Colon (tissue), 2 donors: ENCODE data around the gene MAPK1.
"Not testable (repeated sequence)": the region's sequence is repeated elsewhere in the genome, so short reads cannot be mapped to it uniquely, and the experiment has no call there.

Source experiments
- FAIRE-seq: peaks from 2 replicates; lab custom pipeline; 2012; peaks lifted over from hg19 to GRCh38; lab: Jason Lieb, UNC
- donor health status: control.
- donor health status: control.

The MAPK1 gene

DNA sequence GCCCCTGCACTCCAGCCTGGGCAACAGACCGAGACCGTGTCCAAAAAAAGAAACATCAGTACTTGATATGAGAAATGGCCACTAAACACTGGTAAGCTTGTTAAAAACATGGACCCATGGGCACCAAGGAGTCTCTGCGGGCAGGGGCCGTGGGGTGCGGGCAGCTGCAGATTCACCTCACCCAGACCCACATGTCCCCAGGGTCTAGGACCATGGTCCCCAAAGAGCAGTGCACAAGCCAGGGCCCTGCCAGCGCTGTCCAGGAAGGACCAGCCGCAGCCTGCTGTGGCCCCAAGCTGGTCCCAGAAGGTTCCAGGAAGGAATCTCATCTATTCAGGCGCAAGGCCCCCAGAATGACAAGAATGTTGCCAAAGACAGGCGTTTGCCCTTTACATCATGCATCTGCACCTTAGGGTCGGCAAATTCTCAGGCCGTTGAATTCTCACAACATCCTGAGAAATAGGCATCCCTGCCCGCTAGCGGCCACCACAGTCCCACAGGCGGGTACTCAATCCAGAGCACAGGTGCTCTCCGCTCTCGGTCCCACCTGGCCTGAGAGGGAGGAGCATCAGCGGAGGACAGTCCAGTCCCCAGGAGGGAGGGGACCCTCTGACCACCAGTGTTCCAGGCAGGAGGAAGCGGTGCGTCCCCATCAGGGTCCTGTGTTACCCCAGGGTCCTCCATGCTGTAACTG is 141.3 kb downstream of the MAPK1 start:
- no peak for FAIRE-seq

DNA sequence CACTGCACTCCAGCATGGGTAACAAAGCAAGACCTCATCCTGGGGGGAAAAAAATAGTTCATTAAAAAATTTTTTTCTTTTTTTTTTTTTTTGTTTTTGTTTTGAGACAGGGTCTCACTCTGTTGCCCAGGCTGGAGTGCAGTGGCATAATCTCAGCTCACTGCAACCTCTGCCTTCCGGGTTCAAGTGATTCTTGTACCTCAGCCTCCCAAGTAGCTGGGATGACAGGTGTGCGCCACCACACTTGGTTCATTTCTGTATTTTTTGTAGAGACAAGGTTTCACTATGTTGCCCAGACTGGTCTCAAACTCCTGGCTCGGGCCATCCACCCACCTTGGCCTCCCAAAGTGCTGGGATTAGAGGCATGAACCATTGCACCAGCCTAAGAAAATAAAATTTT is 142.9 kb downstream of the MAPK1 start:
- FAIRE-seq: not testable (repeated sequence)

GRCh38 chr22:21721195-21721852 is 146.1 kb downstream of the MAPK1 start:
- FAIRE-seq: not testable (repeated sequence)

- FAIRE-seq: not testable (repeated sequence)
Measured at GRCh38 chr22:21720191-21720859, 147.1 kb downstream of the MAPK1 start.

DNA sequence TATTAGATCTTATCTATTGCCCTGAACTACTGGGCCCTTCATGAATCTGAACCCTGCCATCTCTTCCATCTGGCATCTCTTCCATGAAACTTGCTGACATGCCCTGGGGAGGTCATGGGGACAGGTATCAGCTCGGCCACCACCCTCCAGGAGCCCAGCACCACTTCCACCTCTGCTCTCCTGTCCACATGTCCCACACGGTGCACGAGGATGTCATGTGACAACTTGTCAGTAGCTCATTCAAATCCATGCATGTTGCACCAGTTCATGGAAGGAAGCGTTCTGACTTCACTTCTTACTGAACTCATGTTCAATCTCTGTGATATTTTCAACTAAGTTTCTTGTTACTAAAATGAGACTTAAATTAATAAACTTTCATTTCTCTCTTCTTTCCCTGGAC is 148.4 kb downstream of the MAPK1 start:
- no peak for FAIRE-seq

DNA sequence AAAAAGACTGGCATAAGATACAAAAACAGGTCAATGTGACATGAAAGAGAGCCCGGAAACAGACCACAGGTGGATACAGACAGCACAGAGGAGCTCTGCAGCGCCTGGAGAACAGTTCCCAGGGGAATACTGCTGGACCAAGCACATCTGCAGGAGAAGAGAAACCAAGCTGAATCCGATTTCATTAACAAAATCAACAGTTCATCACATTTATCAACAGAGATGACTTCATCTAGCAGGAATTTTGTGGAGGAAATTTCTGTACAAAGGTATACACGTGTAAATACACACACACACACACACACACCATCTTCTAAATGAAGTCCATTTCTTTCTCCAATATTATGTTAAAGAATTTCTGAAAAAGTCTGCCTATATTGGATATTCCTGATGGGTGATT is 148.9 kb downstream of the MAPK1 start:
- FAIRE-seq: no peak

- FAIRE-seq: not testable (repeated sequence)
Measured at GRCh38 chr22:21716395-21717122, 150.9 kb downstream of the MAPK1 start.

DNA sequence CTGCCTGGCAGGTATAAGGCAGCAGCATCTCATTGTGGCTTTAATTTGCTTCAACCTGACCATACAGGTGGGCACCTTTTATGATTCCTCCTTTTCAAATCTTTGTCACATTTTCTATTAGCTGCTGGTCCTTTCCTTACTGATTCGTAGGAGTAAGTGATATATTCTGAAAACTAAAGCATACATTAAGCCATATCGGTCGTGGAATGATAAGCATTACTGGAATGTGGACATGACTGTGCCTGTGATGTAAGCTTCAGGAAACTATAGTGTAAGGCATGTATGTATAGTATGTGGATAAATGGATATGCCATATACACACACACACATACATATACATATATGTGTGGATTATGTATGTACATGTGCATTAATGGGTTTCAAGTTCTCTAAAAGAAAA is 152.7 kb downstream of the MAPK1 start:
- no peak for FAIRE-seq

- FAIRE-seq: no peak
Measured at GRCh38 chr22:21714059-21714770, 153.2 kb downstream of the MAPK1 start.

- no peak for FAIRE-seq
Measured at GRCh38 chr22:21713428-21714058, 153.9 kb downstream of the MAPK1 start.

DNA sequence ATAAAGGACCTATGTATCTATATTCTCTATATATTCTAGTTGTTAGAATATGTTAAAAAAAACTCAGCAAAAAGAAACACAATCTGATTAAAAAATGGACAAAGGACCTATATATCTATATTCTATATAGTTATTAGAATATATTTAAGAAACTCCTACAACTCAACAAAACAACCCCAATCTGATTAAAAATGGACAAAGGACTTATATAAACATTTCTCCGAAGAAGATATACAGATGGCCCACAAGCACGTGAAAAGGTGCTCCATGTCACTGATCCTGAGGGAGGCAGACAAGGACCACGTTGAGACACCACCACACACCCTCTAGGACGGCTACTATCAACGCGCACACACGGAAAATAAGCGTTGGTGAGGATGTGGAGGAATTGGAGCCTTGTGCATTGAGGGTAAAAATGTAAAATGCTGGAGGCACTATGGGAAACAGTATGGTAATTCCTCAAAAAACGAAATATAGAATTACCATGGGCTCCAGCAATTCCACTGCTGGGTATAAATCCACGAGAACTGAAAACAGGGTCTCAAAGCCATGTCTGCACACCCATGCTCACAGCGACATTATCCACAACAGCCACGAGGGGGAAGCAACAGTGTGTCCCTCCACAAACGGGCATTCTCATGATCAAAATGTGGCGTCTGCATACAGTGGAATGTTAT is 154.6 kb downstream of the MAPK1 start:
- no peak for FAIRE-seq

GRCh38 chr22:21711851-21712250 is 155.6 kb downstream of the MAPK1 start:
- FAIRE-seq: no peak

GRCh38 chr22:21710156-21710555 is 157.3 kb downstream of the MAPK1 start:
- FAIRE-seq: no peak

DNA sequence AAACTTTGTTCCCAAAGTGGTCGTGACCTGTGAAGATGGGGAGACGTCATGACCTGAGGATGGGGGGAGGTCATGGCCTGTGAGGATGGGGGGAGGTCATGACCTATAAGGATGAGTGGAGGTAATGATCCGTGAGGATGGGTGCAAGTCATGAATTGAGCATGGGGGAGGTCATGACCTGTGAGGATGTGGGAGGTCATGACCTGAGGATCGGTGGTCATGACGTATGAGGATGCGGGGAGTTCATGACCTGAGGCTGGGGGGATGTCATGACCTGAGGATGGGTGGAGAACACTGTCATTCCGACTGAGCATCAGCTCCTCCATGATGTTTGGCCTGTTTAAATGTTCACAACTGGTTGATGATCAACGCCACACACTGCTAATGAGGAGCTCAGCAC is 157.8 kb downstream of the MAPK1 start:
- FAIRE-seq: no peak

DNA sequence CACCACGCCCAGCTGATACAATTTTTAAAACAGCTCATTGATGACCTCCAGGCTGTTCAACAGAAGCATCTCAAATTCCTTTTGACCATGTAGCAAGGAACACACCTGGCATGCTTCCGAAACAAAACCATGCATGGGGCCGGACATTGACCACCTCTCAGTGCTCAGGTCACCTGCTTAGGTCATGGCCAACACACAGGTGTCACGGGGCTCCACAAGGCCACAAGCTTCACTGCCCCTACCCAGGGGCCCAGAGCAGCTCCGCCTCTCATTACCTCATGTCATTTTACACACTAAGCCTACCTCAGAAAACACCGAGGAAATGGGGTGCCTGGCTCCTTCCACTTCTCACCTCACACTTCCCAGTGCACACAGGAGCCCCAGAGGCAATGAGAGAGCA is 158.5 kb downstream of the MAPK1 start:
- no peak for FAIRE-seq

DNA sequence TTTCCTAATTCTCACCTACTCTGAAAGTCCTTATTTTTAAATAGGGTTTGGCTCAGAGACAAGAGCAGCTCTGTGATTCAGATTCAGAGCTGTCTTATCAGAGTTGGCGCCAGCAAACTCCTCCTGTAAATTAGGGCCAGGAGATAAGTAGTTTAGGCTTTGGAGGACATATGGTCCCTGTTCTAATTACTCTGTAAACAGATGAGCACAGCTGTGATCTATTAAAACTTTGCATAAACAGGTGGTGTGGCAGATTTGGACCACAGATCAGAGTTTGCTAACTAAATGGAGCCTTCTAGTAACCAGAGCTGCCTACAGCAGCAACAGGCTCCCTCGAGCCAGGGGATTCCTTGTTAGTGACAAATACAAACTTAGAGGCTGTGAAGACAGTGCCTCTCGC is 159.8 kb downstream of the MAPK1 start:
- FAIRE-seq: no peak
